ENCODE measurements around the gene RPS6KB2.

DNA sequence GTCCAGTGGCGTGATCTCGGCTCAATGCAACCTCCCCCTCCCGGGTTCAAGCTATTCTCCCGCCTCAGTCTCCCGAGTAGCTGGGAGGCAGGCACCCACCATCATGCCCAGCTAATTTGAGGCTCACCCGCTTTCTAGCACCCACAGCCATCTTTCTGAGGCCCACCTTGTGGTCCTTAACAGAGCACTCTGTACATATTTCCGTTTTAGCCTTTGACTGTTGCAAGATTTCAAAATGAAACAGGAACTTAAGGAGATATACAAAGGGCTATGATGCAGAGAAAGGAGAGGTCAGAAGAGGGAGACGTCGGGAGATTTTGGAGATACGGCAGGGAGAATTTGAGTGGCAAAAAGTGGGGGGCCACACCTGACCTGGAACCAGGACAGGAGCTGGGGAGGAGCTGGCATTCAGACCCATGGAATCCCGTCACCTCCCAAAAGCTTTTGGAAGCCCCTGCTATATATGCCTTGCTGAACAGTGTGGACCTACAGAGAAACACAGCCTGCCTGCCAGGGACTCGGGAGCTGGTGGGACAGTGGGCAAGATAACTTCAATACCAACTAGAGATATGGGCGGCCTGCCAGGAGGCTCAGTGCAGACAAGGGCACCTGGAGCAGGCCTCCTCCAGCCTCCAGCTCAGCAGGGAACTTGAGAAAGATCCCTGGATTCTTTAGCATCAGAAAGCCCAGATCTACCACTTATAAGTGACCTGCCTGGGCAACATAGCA lies 46.9 kb upstream of the RPS6KB2 start:
- TF ChIP-seq, protein P1, sequence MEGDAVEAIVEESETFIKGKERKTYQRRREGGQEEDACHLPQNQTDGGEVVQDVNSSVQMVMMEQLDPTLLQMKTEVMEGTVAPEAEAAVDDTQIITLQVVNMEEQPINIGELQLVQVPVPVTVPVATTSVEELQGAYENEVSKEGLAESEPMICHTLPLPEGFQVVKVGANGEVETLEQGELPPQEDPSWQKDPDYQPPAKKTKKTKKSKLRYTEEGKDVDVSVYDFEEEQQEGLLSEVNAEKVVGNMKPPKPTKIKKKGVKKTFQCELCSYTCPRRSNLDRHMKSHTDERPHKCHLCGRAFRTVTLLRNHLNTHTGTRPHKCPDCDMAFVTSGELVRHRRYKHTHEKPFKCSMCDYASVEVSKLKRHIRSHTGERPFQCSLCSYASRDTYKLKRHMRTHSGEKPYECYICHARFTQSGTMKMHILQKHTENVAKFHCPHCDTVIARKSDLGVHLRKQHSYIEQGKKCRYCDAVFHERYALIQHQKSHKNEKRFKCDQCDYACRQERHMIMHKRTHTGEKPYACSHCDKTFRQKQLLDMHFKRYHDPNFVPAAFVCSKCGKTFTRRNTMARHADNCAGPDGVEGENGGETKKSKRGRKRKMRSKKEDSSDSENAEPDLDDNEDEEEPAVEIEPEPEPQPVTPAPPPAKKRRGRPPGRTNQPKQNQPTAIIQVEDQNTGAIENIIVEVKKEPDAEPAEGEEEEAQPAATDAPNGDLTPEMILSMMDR (conservative IDR thresholded peaks at IDR 0.05; ENCODE audit: low read depth, low read length): no peak
- TF ChIP-seq EZH2phosphoT487 (IDR thresholded peaks at IDR 0.05; ENCODE audit: borderline replicate concordance, low read length): no peak
- no peak for TF ChIP-seq EZH2 (IDR thresholded peaks at IDR 0.05; ENCODE audit: low read length, unreplicated experiment)

Measured in PC-3 (cell line).